Retinal pigment epithelial cell (primary cell): ENCODE data around the gene OR2T35.

Experiments used
- DNase-seq: peaks from one replicate; pipeline ENCODE4 v3.0.0-alpha.2; 2010; ENCODE audit warnings: low read depth
- H3K4me3 ChIP-seq: 2 replicates; pipeline ENCODE4 v1.5.1; 2011; ENCODE audit warnings: mild to moderate bottlenecking, low read length, control low read depth, moderate library complexity
- CTCF ChIP-seq: conservative IDR thresholded peaks from 2 replicates; pipeline ENCODE4 v1.5.1; 2011; ENCODE audit warnings: low read depth, low read length, control low read depth, inconsistent platforms

Gene OR2T35

DNA sequence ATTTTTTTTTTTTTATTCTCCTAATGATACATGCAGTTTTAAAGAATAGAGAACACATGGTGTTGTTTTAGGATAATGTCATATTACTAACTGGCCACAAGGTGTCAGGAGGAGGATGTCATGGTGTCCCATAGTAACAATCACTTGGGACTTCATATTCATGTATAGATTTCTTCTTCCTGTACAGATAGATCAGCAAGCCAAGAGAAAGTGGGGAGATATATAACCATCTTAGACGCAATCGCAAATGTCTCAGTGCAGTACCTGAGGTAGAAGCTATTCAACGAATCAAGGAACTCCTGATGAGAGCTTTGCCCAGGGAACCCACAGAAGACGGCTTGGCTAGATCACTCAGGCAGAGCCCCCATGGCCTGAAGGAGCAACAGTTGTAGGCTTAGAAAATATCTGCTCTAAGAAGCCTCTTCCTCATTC is 22.5 kb downstream of the OR2T35 start:
- DNase-seq: no peak

DNA sequence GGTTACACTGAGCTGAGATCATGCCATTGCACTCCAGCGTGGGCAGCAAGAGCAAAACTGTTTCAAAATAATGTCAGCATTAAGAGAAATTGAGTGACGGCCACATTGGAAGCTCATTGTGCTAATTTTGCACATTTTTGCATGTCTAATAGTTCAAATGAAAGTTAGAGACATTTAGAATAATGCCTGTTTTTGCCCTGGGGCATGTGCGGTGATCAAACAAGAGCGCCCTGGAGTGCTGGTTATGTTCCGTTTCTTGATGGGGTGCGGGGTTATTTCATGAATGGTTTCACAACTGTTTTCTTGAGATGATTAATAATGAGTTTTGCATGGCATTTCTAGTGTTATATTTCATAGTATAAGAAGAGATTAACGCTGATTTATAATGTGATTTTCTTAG is 23.3 kb downstream of the OR2T35 start:
- DNase-seq: no peak
- no peak for TF ChIP-seq CTCF
- no peak overlapping the region for H3K4me3 ChIP-seq

More for the DNA sequence above, 22.5 kb downstream of the OR2T35 start:
- no peak overlapping the region for H3K4me3 ChIP-seq
- peak; percentile 33 for TF ChIP-seq CTCF

DNA sequence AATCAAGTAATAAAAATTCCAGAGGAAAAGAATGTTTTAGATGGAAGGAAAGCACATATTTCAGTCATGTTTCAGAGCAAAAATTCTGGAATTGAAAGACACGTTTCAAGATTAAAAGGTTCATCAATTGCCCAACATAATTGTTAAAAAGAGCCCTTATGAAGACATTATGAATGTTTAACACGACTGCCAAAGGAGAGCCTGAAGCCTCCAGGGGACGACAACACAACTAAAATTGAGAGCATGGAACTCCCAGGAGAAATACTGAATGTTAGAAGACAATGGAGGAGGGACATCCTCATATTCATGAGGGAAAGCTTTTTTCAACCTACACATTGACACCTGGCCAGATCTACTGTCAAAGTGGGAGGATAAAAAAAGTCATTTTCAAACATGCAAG is 26.2 kb downstream of the OR2T35 start:
- DNase-seq: no peak
- H3K4me3 ChIP-seq: no peak overlapping the region
- peak; percentile 34 for TF ChIP-seq CTCF

DNA sequence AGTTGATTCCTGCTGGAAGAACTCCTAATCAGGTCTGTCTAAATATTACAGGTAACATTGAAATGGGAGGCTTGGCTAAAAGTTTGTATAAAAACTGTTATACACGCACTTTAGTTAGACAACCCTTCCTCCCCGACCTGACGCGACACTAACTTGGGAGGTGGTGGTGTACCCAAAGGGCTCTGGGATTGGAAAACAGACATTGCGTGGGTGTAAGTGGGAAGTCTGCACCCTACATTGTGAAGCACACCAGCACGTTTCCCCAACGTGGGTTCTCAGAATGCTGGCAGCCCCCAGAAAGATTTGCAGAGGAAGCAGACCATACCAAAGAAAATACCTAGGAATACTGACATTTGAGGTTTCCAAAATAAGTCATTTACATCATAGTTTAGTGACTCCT is 27.0 kb downstream of the OR2T35 start:
- TF ChIP-seq CTCF: no peak

DNA sequence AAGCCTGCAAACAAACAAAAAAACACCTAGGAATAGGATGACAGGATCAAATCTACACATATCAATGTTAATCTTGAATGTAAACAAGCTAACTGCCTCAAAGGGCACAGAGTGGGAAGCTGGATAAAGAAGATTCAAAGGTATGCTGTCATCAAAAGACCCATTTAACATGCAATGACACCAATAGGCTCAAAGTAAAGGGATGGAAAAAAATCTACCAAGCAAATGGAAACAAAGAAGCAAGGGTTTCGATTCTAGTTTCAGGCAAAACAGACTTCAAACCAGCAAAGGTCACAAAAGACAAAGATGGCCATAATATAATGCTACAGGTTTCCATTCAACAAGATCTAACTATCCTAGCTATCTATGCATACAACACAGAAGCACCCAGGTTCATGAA is 31.3 kb downstream of the OR2T35 start:
- DNase-seq: no peak
- no peak overlapping the region for H3K4me3 ChIP-seq
- TF ChIP-seq CTCF: no peak

More for the DNA sequence above, 27.0 kb downstream of the OR2T35 start:
- no peak overlapping the region for H3K4me3 ChIP-seq
- no peak for DNase-seq

DNA sequence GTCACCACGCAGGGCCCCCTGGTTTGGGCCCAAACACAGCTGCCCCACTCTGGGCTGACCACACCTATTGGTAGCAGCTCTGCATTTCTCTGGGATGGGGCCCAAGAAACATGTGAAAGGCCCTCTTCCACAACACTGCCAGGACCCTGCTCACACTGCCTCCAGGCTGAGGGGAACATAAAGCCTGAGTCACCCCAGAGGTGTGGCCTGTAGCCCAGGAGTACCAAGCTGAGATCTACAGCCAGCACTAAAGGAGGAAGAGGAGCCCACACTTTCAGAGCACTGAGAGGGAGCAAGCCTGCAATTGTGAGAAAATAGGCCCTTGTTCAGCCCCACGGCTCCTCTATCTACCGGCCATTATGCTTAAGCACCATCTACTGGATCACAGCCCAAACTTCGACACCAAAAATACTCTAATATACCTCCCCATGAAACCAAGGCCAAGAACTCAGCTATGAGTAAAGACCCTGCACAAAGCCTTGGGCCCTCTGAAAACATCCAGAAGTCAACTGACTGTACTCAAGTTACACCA is 33.1 kb downstream of the OR2T35 start:
- no peak for TF ChIP-seq CTCF
- no peak for DNase-seq
- no peak overlapping the region for H3K4me3 ChIP-seq

DNA sequence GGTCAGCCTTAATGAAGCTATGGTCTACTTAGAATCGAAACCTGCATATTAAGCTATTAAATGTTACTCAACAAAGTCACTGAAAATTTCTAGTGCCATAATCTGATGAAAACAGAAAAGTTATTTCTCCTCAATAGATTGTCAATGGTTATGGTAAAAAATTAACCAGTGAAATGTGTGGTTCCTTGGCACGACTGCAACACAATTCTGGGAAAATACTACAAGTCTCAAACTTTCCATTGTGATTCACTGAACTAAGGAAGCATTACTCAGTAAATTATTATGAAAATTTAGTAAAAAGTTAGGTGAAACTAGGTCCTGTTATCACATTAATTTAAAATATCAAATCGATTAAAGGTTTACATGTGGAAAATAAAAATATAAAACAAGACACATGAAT is 34.8 kb downstream of the OR2T35 start:
- H3K4me3 ChIP-seq: no peak overlapping the region
- DNase-seq: no peak
- TF ChIP-seq CTCF: no peak
